ENCODE measurements around the gene SNX33. TPM values are rescaled to one million over a fixed set of nuclear protein-coding genes. Genes with fewer than 3 reads are reported as not detected.
A peak's percentile ranks its signal among the peaks of the same experiment; 100 is the strongest.

SNX33 gene, protein sequence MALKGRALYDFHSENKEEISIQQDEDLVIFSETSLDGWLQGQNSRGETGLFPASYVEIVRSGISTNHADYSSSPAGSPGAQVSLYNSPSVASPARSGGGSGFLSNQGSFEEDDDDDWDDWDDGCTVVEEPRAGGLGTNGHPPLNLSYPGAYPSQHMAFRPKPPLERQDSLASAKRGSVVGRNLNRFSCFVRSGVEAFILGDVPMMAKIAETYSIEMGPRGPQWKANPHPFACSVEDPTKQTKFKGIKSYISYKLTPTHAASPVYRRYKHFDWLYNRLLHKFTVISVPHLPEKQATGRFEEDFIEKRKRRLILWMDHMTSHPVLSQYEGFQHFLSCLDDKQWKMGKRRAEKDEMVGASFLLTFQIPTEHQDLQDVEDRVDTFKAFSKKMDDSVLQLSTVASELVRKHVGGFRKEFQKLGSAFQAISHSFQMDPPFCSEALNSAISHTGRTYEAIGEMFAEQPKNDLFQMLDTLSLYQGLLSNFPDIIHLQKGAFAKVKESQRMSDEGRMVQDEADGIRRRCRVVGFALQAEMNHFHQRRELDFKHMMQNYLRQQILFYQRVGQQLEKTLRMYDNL
- polyA plus RNA-seq (2013, experiment 1 of 2) = 11.3 TPM
- polyA plus RNA-seq (2013, experiment 2 of 2) = 14.6 TPM

DNA sequence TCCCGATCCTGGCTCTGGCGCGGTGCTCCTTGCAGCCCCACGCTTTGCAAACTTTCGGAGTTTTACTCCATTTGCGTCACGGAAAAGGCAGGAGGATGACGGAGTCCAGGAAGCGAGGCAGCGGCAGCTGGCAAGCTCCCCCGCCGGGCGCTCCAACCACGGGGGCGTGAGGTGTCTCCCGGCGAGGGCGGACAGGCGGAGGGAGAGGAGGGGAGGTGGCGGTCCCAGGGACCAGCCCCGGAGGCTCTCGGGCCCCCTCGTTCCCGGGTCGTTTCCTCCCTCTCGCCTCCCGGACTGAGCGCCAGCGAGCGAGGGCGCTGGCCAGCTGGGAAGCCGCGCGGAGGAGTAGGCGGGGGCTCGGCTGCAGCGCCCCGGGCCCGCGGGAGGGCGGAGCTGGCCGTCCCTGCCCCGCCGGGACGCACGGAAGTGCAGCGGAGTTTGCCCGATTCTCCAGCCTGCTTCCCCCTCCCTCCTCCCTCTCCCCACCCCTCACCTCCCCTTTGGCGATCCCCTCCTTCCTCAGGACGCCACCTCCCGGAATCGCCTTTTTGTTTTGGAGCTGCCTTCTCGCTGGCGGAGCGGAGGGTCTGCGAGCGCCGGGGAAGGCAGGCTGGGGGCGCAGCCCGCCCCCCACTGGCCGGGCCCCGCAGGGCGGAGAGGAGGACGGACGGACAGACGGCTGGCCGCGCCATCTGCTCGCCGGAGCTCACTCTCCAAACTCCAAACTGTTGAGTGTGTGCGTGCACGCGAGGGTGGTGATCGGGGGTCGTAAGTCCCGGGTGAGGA lies at the start of gene SNX33:
Gene SNX33, plus strand, starts transcription at position 543 of the 786 bp plus-strand sequence. CDS start 1,191 bp downstream, outside the sequence.
- peak within 1 kb of the TSS; percentile 83 for H3K4me3 ChIP-seq (ENCODE audit: low read length)
- H3K9me3 ChIP-seq (ENCODE audit: insufficient read depth, low read depth, low read length) = no peaks in the 10 kb centered on the region
- H3K27me3 ChIP-seq (ENCODE audit: insufficient read depth, low read length) = peaks cover 15% of the 10 kb centered on the region
- H3K36me3 ChIP-seq (ENCODE audit: insufficient read depth, low read length) = peaks cover 19% of the 10 kb centered on the region
- peak within 1 kb of the TSS; percentile 86 for H3K9ac ChIP-seq (ENCODE audit: low read depth, low read length)
- H3K27ac ChIP-seq (ENCODE audit: low read depth, low read length) = peak within 1 kb of the TSS; percentile 92
- peaks cover 28% of the 10 kb centered on the region for H3K4me1 ChIP-seq (ENCODE audit: insufficient read depth, low read length)
- WGBS = under 1% methylated on average over 76 of the region's 76 CpGs

DNA sequence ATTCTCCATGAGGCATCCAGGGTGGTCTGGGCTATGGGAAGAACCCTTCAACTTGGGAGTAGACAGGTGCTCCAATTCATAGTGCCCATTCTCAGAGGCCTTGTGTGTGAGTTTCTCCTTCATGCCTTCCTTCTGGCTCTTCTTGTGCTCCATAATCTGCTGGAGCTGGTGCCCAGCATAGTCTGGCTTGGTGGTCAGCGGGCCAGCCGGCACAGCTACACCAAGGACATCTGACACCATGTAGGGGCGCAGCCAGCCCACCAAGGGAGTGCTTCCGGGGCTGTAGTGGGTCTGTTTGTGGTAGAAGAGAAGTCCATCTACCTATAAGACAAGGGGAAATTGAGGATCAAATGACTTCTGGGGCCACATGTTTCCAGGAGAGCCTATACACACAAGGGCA lies 49.4 kb upstream of the SNX33 start:
- no peaks in the 10 kb centered on the region for H3K4me1 ChIP-seq (ENCODE audit: insufficient read depth, low read length)
- peaks cover 63% of the 10 kb centered on the region for H3K36me3 ChIP-seq (ENCODE audit: insufficient read depth, low read length)
- H3K9me3 ChIP-seq (ENCODE audit: insufficient read depth, low read depth, low read length) = no peaks in the 10 kb centered on the region
- H3K9ac ChIP-seq (ENCODE audit: low read depth, low read length) = no peak overlapping the region
- no peaks in the 10 kb centered on the region for H3K27me3 ChIP-seq (ENCODE audit: insufficient read depth, low read length)
- H3K27ac ChIP-seq (ENCODE audit: low read depth, low read length) = no peak overlapping the region
- WGBS = 85% methylated on average over 4 of the region's 4 CpGs
- H3K4me3 ChIP-seq (ENCODE audit: low read length) = no peak overlapping the region

DNA sequence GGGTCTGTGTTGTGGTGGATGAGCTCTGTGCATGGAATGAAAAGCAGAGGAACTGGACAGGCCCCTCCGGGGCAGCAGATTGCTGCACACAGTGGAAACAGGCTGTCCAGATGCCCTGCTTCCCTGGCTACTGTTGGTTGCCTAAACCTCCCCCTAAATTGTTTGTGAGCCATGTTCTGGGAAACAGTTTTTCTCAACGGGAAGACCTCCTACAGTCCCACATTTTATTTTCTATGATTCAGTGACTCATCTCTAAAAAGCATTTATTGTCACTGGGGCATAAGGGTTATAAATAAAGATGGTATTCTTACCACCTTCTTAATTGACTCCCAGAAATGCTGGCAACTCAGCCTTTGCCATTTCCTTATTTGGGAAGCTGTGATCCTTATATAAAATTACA lies 48.3 kb upstream of the SNX33 start:
- Histone ChIP-seq H3K4me3 (ENCODE audit: low read length) (no peak overlapping the region), H3K9me3 (ENCODE audit: insufficient read depth, low read depth, low read length) (no peaks in the 10 kb centered on the region), H3K4me1 (ENCODE audit: insufficient read depth, low read length) (no peaks in the 10 kb centered on the region), H3K9ac (ENCODE audit: low read depth, low read length) (no peak overlapping the region), H3K27ac (ENCODE audit: low read depth, low read length) (no peak overlapping the region), H3K27me3 (ENCODE audit: insufficient read depth, low read length) (no peaks in the 10 kb centered on the region), H3K36me3 (ENCODE audit: insufficient read depth, low read length) (peaks cover 67% of the 10 kb centered on the region)
- WGBS = 82% methylated on average over 2 of the region's 2 CpGs

DNA sequence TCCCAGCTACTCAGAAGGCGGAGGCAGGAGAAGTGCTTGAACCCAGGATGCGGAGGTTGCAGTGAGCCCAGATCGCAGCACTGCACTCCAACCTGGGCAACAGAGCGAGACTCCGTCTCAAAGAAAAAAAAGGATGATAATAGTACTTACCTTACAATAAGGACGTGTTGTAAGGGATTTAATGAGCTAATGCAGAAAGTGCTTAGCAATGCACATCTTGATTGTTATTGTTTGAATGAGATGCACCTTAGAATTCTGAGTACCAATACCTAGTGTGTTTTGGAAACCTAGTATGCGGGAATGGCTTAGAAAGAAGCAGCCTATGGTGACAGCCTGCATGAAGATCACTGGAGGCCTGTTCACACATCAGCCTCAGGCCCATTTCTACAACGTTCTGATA lies 41.7 kb upstream of the SNX33 start:
- H3K27ac ChIP-seq (ENCODE audit: low read depth, low read length) = no peak overlapping the region
- H3K36me3 ChIP-seq (ENCODE audit: insufficient read depth, low read length) = peaks cover 72% of the 10 kb centered on the region
- no peak overlapping the region for H3K4me3 ChIP-seq (ENCODE audit: low read length)
- no peaks in the 10 kb centered on the region for H3K9me3 ChIP-seq (ENCODE audit: insufficient read depth, low read depth, low read length)
- no peak overlapping the region for H3K9ac ChIP-seq (ENCODE audit: low read depth, low read length)
- no peaks in the 10 kb centered on the region for H3K27me3 ChIP-seq (ENCODE audit: insufficient read depth, low read length)
- H3K4me1 ChIP-seq (ENCODE audit: insufficient read depth, low read length) = no peaks in the 10 kb centered on the region
- 96% methylated on average over 8 of the region's 8 CpGs for WGBS

DNA sequence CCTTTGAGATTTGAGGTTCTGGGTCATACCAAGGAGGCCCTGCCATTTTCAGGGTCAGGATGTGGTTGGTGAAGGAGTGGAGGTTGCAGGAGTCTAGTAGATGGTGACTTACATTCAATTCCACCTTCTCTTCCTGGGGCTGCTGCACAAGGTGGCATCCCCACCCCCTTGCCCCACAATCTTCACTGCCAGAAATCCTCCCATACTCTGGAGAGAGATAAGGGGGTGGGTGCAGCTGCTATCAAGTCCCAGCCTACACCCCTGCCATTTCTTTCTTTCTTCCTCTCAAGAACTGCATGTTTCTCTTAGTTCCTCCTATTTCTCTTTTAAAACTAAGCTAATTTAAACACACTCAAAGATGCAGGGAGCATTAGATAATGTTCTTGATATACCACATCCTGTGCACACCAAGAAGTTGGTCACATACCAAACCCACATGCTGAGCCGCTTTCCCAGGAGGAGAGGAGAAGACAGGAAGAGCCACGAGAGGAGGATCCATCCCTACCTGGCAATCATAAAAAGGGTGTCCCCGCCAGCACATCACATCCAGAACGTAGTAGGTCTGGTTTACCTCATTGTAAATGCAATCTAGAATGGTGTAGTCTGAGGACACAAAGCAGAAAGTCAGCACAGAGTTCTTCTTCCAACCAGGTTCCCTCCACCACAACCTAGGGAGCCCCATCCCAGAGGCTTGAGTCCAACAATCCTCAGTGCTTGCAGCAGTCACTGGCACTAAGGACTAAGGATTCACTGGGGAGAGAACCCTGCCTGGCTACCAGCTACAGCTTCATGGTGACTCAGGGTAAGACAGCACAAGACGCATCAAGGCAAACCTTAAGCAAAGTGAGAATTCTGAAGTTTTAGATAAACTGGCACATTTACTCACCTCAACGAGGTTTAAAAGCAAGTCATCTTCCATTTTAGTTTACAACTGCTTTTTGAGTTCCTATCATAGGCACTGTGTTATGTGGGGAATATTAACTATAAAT lies 40.7 kb upstream of the SNX33 start:
- Histone ChIP-seq H3K9ac (ENCODE audit: low read depth, low read length) (no peak overlapping the region), H3K36me3 (ENCODE audit: insufficient read depth, low read length) (peaks cover 65% of the 10 kb centered on the region)

DNA sequence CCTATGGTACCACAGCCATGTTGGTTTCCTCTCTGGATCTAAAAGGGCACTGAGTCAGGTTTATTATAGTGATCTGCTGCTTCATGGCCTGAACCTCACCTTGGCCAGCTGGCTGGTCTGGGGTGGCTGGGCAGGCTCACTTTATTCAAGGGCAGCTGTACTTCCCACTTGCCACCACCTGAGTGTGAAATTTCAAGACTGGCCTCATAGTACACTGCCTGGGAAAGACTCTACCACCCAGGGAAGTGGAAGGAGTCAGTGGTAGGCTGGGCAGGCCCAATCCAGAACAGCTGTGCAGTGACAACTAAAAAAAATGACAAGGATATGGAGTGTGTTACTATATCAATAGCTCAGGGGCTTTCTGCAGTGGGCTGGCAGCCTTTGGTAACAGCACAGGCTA lies 30.9 kb upstream of the SNX33 start:
- no peak overlapping the region for H3K9ac ChIP-seq (ENCODE audit: low read depth, low read length)

More for the DNA sequence above, 40.7 kb upstream of the SNX33 start:
- no peaks in the 10 kb centered on the region for H3K27me3 ChIP-seq (ENCODE audit: insufficient read depth, low read length)
- no peaks in the 10 kb centered on the region for H3K4me1 ChIP-seq (ENCODE audit: insufficient read depth, low read length)
- 94% methylated on average over 6 of the region's 6 CpGs for WGBS
- H3K27ac ChIP-seq (ENCODE audit: low read depth, low read length) = no peak overlapping the region
- no peaks in the 10 kb centered on the region for H3K9me3 ChIP-seq (ENCODE audit: insufficient read depth, low read depth, low read length)
- no peak overlapping the region for H3K4me3 ChIP-seq (ENCODE audit: low read length)

DNA sequence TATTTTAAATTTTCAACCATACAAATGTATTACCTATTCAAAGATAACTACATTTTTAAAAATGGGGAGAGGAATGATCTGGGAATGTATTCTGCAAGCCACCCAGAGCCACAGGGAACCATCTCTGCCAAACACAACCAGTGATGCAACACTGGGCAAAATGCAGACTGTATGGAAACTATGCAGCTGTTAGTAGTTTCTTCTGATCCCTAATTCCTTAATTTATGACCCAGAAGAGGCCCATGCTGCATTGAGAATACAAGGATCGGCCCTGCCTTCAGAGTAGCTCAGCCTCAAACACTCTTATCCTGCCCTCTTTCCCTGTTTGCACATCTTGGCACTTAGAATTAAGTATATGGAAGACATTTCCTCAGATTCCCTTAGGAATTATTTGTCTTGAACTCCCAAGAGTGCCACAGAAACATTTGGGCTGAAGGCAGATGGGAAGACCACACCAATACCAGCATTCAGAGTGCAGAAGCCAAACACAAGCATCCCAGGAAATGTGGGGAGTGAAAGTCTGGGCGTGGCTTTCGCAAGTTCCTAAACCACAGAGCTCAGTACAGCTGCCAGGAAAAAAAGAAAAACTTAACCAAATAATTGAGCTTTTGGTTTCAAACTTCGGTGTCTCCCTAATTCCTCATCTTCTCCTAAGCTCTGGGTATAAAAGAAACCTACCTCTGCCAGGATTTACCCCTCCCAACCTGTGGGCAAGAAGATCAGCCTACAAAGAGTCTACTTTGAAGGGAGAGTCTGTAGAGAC lies 27.5 kb upstream of the SNX33 start:
- Histone ChIP-seq H3K27me3 (ENCODE audit: insufficient read depth, low read length) (no peaks in the 10 kb centered on the region), H3K36me3 (ENCODE audit: insufficient read depth, low read length) (peaks cover 55% of the 10 kb centered on the region), H3K27ac (ENCODE audit: low read depth, low read length) (no peak overlapping the region), H3K4me1 (ENCODE audit: insufficient read depth, low read length) (no peaks in the 10 kb centered on the region), H3K4me3 (ENCODE audit: low read length) (no peak overlapping the region), H3K9me3 (ENCODE audit: insufficient read depth, low read depth, low read length) (no peaks in the 10 kb centered on the region), H3K9ac (ENCODE audit: low read depth, low read length) (no peak overlapping the region)
- 94% methylated on average over 4 of the region's 4 CpGs for WGBS

More for the DNA sequence above, 30.9 kb upstream of the SNX33 start:
- Histone ChIP-seq H3K36me3 (ENCODE audit: insufficient read depth, low read length) (peaks cover 84% of the 10 kb centered on the region), H3K4me1 (ENCODE audit: insufficient read depth, low read length) (no peaks in the 10 kb centered on the region), H3K4me3 (ENCODE audit: low read length) (no peak overlapping the region), H3K27me3 (ENCODE audit: insufficient read depth, low read length) (no peaks in the 10 kb centered on the region), H3K9me3 (ENCODE audit: insufficient read depth, low read depth, low read length) (no peaks in the 10 kb centered on the region), H3K27ac (ENCODE audit: low read depth, low read length) (no peak overlapping the region)

DNA sequence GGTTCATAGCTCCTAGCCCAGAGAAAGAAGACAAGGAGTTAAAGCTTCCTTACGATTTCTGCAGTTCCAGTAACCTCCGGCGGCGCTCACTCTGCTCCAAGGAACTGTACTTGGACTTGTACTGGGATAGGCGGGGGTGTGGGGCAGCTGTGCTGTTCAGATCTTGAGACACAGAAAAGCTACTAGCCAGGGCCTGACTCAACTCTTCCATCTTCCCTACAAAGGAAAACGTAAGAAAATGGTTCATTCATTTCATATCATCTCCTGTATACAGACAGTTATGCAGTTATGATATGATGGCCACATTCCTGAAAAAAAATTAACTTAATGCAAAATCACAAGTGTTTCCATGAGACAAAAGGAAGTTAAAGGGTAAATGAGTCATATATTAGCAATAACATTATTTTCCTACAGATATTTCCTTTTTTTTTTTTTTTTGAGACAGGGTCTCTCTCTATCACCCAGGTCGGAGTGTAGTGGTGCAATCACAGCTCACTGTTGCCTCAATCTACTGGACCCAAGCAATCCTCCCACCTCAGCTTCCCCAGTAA lies 26.8 kb upstream of the SNX33 start:
- H3K27me3 ChIP-seq (ENCODE audit: insufficient read depth, low read length) = no peaks in the 10 kb centered on the region
- H3K4me3 ChIP-seq (ENCODE audit: low read length) = no peak overlapping the region
- no peak overlapping the region for H3K27ac ChIP-seq (ENCODE audit: low read depth, low read length)
- H3K9me3 ChIP-seq (ENCODE audit: insufficient read depth, low read depth, low read length) = no peaks in the 10 kb centered on the region
- 96% methylated on average over 7 of the region's 7 CpGs for WGBS
- H3K9ac ChIP-seq (ENCODE audit: low read depth, low read length) = no peak overlapping the region
- peaks cover 51% of the 10 kb centered on the region for H3K36me3 ChIP-seq (ENCODE audit: insufficient read depth, low read length)
- H3K4me1 ChIP-seq (ENCODE audit: insufficient read depth, low read length) = no peaks in the 10 kb centered on the region

DNA sequence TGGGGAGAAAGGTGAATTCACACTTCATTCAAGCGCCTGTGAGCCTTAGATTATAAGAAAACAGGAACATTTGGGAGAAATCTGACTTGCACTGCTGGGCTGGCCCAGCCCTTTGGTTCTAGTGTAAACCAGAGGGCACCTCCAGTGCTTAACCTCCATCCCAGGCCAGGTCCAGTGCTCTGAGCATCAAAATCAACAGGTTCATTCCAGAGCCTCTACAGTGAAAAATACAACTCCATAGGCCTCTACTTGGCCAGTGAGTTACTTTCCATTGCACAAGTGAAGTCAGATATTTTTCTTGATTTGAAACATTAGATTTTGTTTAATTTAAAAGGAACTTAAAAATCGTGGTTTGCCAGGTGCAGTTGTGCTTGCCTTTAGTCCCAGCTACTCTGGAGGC lies 25.2 kb upstream of the SNX33 start:
- WGBS = 96% methylated on average over 2 of the region's 2 CpGs
- Histone ChIP-seq H3K4me1 (ENCODE audit: insufficient read depth, low read length) (no peaks in the 10 kb centered on the region; the same call in 1 of the 2 replicates), H3K9me3 (ENCODE audit: insufficient read depth, low read depth, low read length) (no peaks in the 10 kb centered on the region), H3K36me3 (ENCODE audit: insufficient read depth, low read length) (peaks cover 35% of the 10 kb centered on the region), H3K27me3 (ENCODE audit: insufficient read depth, low read length) (no peaks in the 10 kb centered on the region), H3K9ac (ENCODE audit: low read depth, low read length) (no peak overlapping the region), H3K4me3 (ENCODE audit: low read length) (no peak overlapping the region), H3K27ac (ENCODE audit: low read depth, low read length) (no peak overlapping the region)
